Naive thymus-derived CD4-positive, alpha-beta T cell (primary cell): ENCODE measurements around the gene CFAP410. TPM values are rescaled to one million over a fixed set of nuclear protein-coding genes. Genes with fewer than 3 reads are reported as not detected.
A peak's percentile ranks its signal among the peaks of the same experiment; 100 is the strongest.

Source experiments
- ATAC-seq: fragments of 150-1000 bp; cut with Tn5 transposase; 2 replicates; pipeline ENCODE4 v1.10.0; 2021; ENCODE audit warnings: mild to moderate bottlenecking, moderate library complexity
- CTCF ChIA-PET: fragments of 350-600 bp; sonication (Branson Sonifier 250); formaldehyde crosslinking; loops from one replicate; lab custom pipeline; 2021; ENCODE audit warnings: antibody characterized with exemption; lab: Charles Lee
- POLR2A ChIA-PET: fragments of 350-600 bp; sonication (Branson Sonifier 250); formaldehyde crosslinking; loops from one replicate; lab custom pipeline; 2021; ENCODE audit warnings: antibody characterized with exemption, inconsistent platforms; lab: Charles Lee
- DNase-seq, 9 donors: peaks; one replicate each; pipeline versions ENCODE4 v3.0.0 to v3.0.0-alpha.2; 2020 to 2022; ENCODE audit warnings: mixed read lengths in 1 of 9
- H3K27ac ChIP-seq: one replicate; pipeline ENCODE4 v1.7.0; 2013; ENCODE audit warnings: mild to moderate bottlenecking, low read depth, low read length, moderate library complexity
- H3K27me3 ChIP-seq, 2 donors: one replicate each; pipeline ENCODE4 v1.7.0; 2013; ENCODE audit warnings: low read length in 2 of 2, mild to moderate bottlenecking in 2 of 2, moderate library complexity in 2 of 2; ENCODE audit not compliant: control insufficient read depth in 2 of 2, insufficient read depth in 2 of 2
- H3K36me3 ChIP-seq, 3 experiments: 1 replicate in 2 of 3; 2 replicates in 1 of 3; pipeline ENCODE4 v1.7.0; 2013; ENCODE audit warnings: low read length in 3 of 3, mild to moderate bottlenecking in 3 of 3, moderate library complexity in 1 of 3; ENCODE audit not compliant: insufficient read depth in 3 of 3, control insufficient read depth in 2 of 3
- H3K4me1 ChIP-seq, 2 donors: one replicate each; pipeline ENCODE4 v1.7.0; 2013; ENCODE audit warnings: low read length in 2 of 2, mild to moderate bottlenecking in 2 of 2, moderate library complexity in 1 of 2; ENCODE audit not compliant: control insufficient read depth in 2 of 2, insufficient read depth in 2 of 2
- H3K4me3 ChIP-seq: 2 replicates; pipeline ENCODE4 v1.7.0; 2013; ENCODE audit warnings: mild to moderate bottlenecking, low read length
- H3K9me3 ChIP-seq, 3 experiments: 1 replicate in 2 of 3; 2 replicates in 1 of 3; pipeline ENCODE4 v1.7.0; 2013; ENCODE audit warnings: low read length in 3 of 3; ENCODE audit not compliant: control insufficient read depth in 2 of 3
- H3K27ac Mint-ChIP-seq, 9 donors: one replicate each; pipeline ENCODE4 v1.8.0; 2020 to 2022; ENCODE audit warnings: mixed read lengths in 9 of 9, mild to moderate bottlenecking in 8 of 9, moderate library complexity in 5 of 9, inconsistent platforms in 2 of 9
- H3K27me3 Mint-ChIP-seq, 5 donors: one replicate each; pipeline ENCODE4 v1.8.0; 2021 to 2022; ENCODE audit warnings: mixed read lengths in 5 of 5, mild to moderate bottlenecking in 1 of 5
- H3K36me3 Mint-ChIP-seq, 5 donors: one replicate each; pipeline ENCODE4 v1.8.0; 2020 to 2022; ENCODE audit warnings: mixed read lengths in 5 of 5, mild to moderate bottlenecking in 3 of 5, inconsistent platforms in 1 of 5
- H3K4me1 Mint-ChIP-seq, 7 donors: one replicate each; pipeline ENCODE4 v1.8.0; 2020 to 2022; ENCODE audit warnings: mixed read lengths in 7 of 7, mild to moderate bottlenecking in 3 of 7, inconsistent platforms in 1 of 7
- H3K4me3 Mint-ChIP-seq, 10 donors: one replicate each; pipeline ENCODE4 v1.8.0; 2020 to 2022; ENCODE audit warnings: mild to moderate bottlenecking in 10 of 10, mixed read lengths in 10 of 10, moderate library complexity in 6 of 10, inconsistent platforms in 2 of 10
- H3K9me3 Mint-ChIP-seq, 11 donors: one replicate each; pipeline ENCODE4 v1.8.0; 2020 to 2022; ENCODE audit warnings: mixed read lengths in 11 of 11, mild to moderate bottlenecking in 4 of 11, inconsistent platforms in 1 of 11, moderate library complexity in 1 of 11
- intact Hi-C, 2 donors: fragments of 100-400 bp; cut with micrococcal nuclease; formaldehyde crosslinking; loops; one replicate each; pipeline ENCODE4 v1.15.1; 2023
- polyA plus RNA-seq, 2 donors: library from polyadenylated mRNA; unstranded; fragments of 300-500 nt; fragmentation: Illumina TruSeq; gene quantifications; one replicate each; pipeline ENCODE4 v1.2.3, GENCODE V29; 2021
- total RNA-seq, 6 experiments: library from RNA in 5 of 6; stranded (reverse) in 5 of 6; gene quantifications; 1 replicate in 5 of 6; 2 replicates in 1 of 6; pipeline ENCODE4 v1.2.3 and lab custom pipeline; 2021 to 2026

The CFAP410 gene
- total and polyA plus RNA-seq, 7 experiments from 2014 or later: 20.8 to 66.7 (median 46.9) TPM

GRCh38 chr21:44312089-44312488 lies 27.1 kb downstream of the CFAP410 start:
- Histone ChIP-seq H3K4me3 (no peak overlapping the region), H3K27me3 (no peaks in the 10 kb centered on the region), H3K9me3 (no peaks in the 10 kb centered on the region), H3K36me3 (peaks cover 7 to 90% (median 14%) of the 10 kb centered on the region in 3 experiments), H3K4me1 (no peaks in the 10 kb centered on the region), H3K27ac (no peak overlapping the region)
- Mint-ChIP-seq H3K9me3 (no peaks in the 10 kb centered on the region), H3K36me3 (peaks cover 6 to 15% (median 7%) of the 10 kb centered on the region in 5 donors), H3K27ac (no peak overlapping the region), H3K4me1 (peaks cover 0 to 15% (median 7%) of the 10 kb centered on the region in 7 donors), H3K4me3 (no peak overlapping the region), H3K27me3 (no peaks in the 10 kb centered on the region)
- no peak for DNase-seq
- ChIA-PET CTCF (no interaction called here), POLR2A (no interaction called here)
- intact Hi-C loops: no loop called here
- ATAC-seq: no peak

GRCh38 chr21:44310628-44311507 lies 28.3 kb downstream of the CFAP410 start:
- Histone ChIP-seq H3K4me1 (no peaks in the 10 kb centered on the region), H3K9me3 (no peaks in the 10 kb centered on the region), H3K4me3 (no peak overlapping the region), H3K27me3 (no peaks in the 10 kb centered on the region), H3K36me3 (peaks cover 7 to 90% (median 14%) of the 10 kb centered on the region in 3 experiments), H3K27ac (no peak overlapping the region)
- Mint-ChIP-seq H3K4me3 (no peak overlapping the region), H3K27ac (peak overlapping the region in 4 of 9 donors; percentile 3 to 63 (median 50)), H3K9me3 (no peaks in the 10 kb centered on the region), H3K27me3 (no peaks in the 10 kb centered on the region), H3K36me3 (peaks cover 6 to 12% (median 7%) of the 10 kb centered on the region in 5 donors), H3K4me1 (peaks cover 1 to 15% (median 7%) of the 10 kb centered on the region in 7 donors)
- intact Hi-C loops: no loop called here
- no peak for DNase-seq
- ChIA-PET CTCF (no interaction called here), POLR2A (no interaction called here)
- no peak for ATAC-seq

GRCh38 chr21:44306936-44307704 lies 32.1 kb downstream of the CFAP410 start:
- no peaks in the 10 kb centered on the region for H3K27me3 Mint-ChIP-seq
- H3K9me3 ChIP-seq: no peaks in the 10 kb centered on the region
- H3K4me1 Mint-ChIP-seq: peaks cover 20 to 38% (median 32%) of the 10 kb centered on the region in 7 donors
- H3K36me3 Mint-ChIP-seq: peaks cover 6 to 16% (median 7%) of the 10 kb centered on the region in 5 donors
- no peaks in the 10 kb centered on the region for H3K27me3 ChIP-seq
- H3K9me3 Mint-ChIP-seq: peaks cover 0 to 2% (median 0%) of the 10 kb centered on the region in 11 donors
- H3K36me3 ChIP-seq: peaks cover 7 to 64% (median 9%) of the 10 kb centered on the region in 3 experiments
- H3K27ac ChIP-seq: no peak overlapping the region
- peaks cover 7 to 21% of the 10 kb centered on the region in 2 donors for H3K4me1 ChIP-seq
- H3K27ac Mint-ChIP-seq: peak overlapping the region in 3 of 9 donors; percentile 51 to 63 (median 59)
- no peak overlapping the region for H3K4me3 Mint-ChIP-seq
- ChIA-PET CTCF (interaction anchor here (1.8 kb wide), 1 partner anchor 9 kb away, joined by 5 read pairs; no protein-coding TSS in a partner anchor), POLR2A (no interaction called here)
- intact Hi-C loops: no loop called here
- no peak overlapping the region for H3K4me3 ChIP-seq
- ATAC-seq: no peak
- no peak for DNase-seq

- Mint-ChIP-seq H3K4me3 (no peak overlapping the region), H3K27ac (no peak overlapping the region), H3K36me3 (peaks cover 0 to 11% (median 0%) of the 10 kb centered on the region in 5 donors), H3K4me1 (peaks cover 27 to 51% (median 38%) of the 10 kb centered on the region in 7 donors), H3K9me3 (peaks cover 0 to 2% (median 0%) of the 10 kb centered on the region in 11 donors), H3K27me3 (no peaks in the 10 kb centered on the region)
- no peaks in the 10 kb centered on the region for H3K9me3 ChIP-seq
- ATAC-seq (no peak), DNase-seq (no peak)
- H3K27me3 ChIP-seq: no peaks in the 10 kb centered on the region
- intact Hi-C loops: no loop called here
- ChIA-PET POLR2A (no interaction called here), CTCF (no interaction called here)
- no peak overlapping the region for H3K4me3 ChIP-seq
- H3K4me1 ChIP-seq: peaks cover 16 to 36% of the 10 kb centered on the region in 2 donors
- H3K27ac ChIP-seq: no peak overlapping the region
- peaks cover 0 to 50% (median 0%) of the 10 kb centered on the region in 3 experiments for H3K36me3 ChIP-seq
Measured at GRCh38 chr21:44305691-44306090, 33.5 kb downstream of the CFAP410 start.

- Mint-ChIP-seq H3K4me3 (peak overlapping the region in 7 of 10 donors; percentile 29 to 70 (median 57)), H3K27ac (peak overlapping the region in 8 of 9 donors; percentile 27 to 87 (median 74)), H3K9me3 (peaks cover 0 to 2% (median 0%) of the 10 kb centered on the region in 11 donors), H3K36me3 (peaks cover 0 to 11% (median 0%) of the 10 kb centered on the region in 5 donors), H3K4me1 (peaks cover 27 to 52% (median 38%) of the 10 kb centered on the region in 7 donors), H3K27me3 (no peaks in the 10 kb centered on the region)
- DNase-seq (peak in 6 of 9 donors; percentile 34 to 55 (median 48)), ATAC-seq (peak; percentile 62)
- POLR2A ChIA-PET: no interaction called here
- Histone ChIP-seq H3K27ac (no peak overlapping the region), H3K36me3 (peaks cover 0 to 41% (median 0%) of the 10 kb centered on the region in 3 experiments), H3K9me3 (no peaks in the 10 kb centered on the region), H3K4me3 (no peak overlapping the region), H3K27me3 (no peaks in the 10 kb centered on the region), H3K4me1 (peaks cover 16 to 36% of the 10 kb centered on the region in 2 donors)
- intact Hi-C loops: loop anchor here in 1 of 2 donors (5.0 kb wide), 1 partner anchor 152 kb away; the partner anchor contains the start of gene LRRC3
- CTCF ChIA-PET: interaction anchor here (0.6 to 0.9 kb wide), 4 partner anchors 18 to 493 kb away, joined by 3 to 4 read pairs (median 3); no protein-coding TSS in a partner anchor
Measured at GRCh38 chr21:44304877-44305293, 34.3 kb downstream of the CFAP410 start.
